Cerebellar nuclear complex (tissue), 1 donor: ENCODE results near the gene LIME1.

Source experiments
- DNase-seq, 2 experiments: peaks; one replicate each; lab custom pipeline; 2025; lab: John Stamatoyannopoulos, UW

LIME1 gene

GRCh38 chr20:63735859-63736718 lies at the start of gene LIME1:
Gene LIME1 (plus strand): TSS chr20:63736664. CDS start chr20:63737550, 886 bp downstream.
- no peak for DNase-seq

GRCh38 chr20:63687419-63688178 lies 48.9 kb upstream of the LIME1 start:
- DNase-seq = no peak

GRCh38 chr20:63688228-63689045 lies 48.0 kb upstream of the LIME1 start:
- no peak for DNase-seq

- DNase-seq = no peak
These were observed 47.1 kb upstream of the LIME1 start for GRCh38 chr20:63689046-63690002.

- no peak for DNase-seq
These were observed 46.2 kb upstream of the LIME1 start for GRCh38 chr20:63690003-63690897.

- no peak for DNase-seq
These were observed 45.4 kb upstream of the LIME1 start for GRCh38 chr20:63690898-63691710.

- DNase-seq = no peak
These were observed 44.6 kb upstream of the LIME1 start for GRCh38 chr20:63691711-63692435.

GRCh38 chr20:63692436-63693082 lies 43.9 kb upstream of the LIME1 start:
- no peak for DNase-seq

GRCh38 chr20:63693083-63693732 lies 43.3 kb upstream of the LIME1 start:
- no peak for DNase-seq

GRCh38 chr20:63693733-63694583 lies 42.5 kb upstream of the LIME1 start:
- no peak for DNase-seq

- no peak for DNase-seq
These were observed 41.7 kb upstream of the LIME1 start for GRCh38 chr20:63694584-63695423.

GRCh38 chr20:63695424-63696305 lies 40.8 kb upstream of the LIME1 start:
- DNase-seq = no peak

- no peak for DNase-seq
These were observed 40.2 kb upstream of the LIME1 start for GRCh38 chr20:63696306-63696627.

- no peak for DNase-seq
These were observed 39.7 kb upstream of the LIME1 start, which contains the start of gene TNFRSF6B for GRCh38 chr20:63696628-63697356. Gene TNFRSF6B (plus strand): TSS chr20:63696652. CDS start chr20:63696768, 116 bp downstream.
